NT2/D1 (cell line): Measurements from ENCODE around the gene SV2C.

Experiments used
- DNase-seq: peaks from one replicate; pipeline ENCODE4 v3.0.0-alpha.2; 2011; ENCODE audit warnings: low read depth, low spot score
- H3K27me3 ChIP-seq: 2 replicates; pipeline ENCODE4 v1.6.0; 2011; ENCODE audit warnings: mild to moderate bottlenecking; ENCODE audit not compliant: insufficient read length, insufficient read depth
- H3K36me3 ChIP-seq: 2 replicates; pipeline ENCODE4 v1.6.1; 2011; ENCODE audit warnings: mild to moderate bottlenecking, low read length, mixed read lengths; ENCODE audit not compliant: insufficient read depth, insufficient read length
- H3K4me1 ChIP-seq: 2 replicates; pipeline ENCODE4 v1.5.1; 2011; ENCODE audit not compliant: insufficient read depth, insufficient read length
- H3K4me3 ChIP-seq: 2 replicates; pipeline ENCODE4 v1.5.1; 2011; ENCODE audit warnings: low read depth; ENCODE audit not compliant: insufficient read length
- H3K9ac ChIP-seq: 2 replicates; pipeline ENCODE4 v1.6.0; 2011; ENCODE audit warnings: low read depth; ENCODE audit not compliant: insufficient read length
- H3K9me3 ChIP-seq: 2 replicates; pipeline ENCODE4 v1.5.1; 2011; ENCODE audit warnings: mild to moderate bottlenecking, low read length; ENCODE audit not compliant: insufficient read depth
- SUZ12 ChIP-seq: IDR thresholded peaks from 2 replicates; pipeline ENCODE4 v1.6.1; 2011; ENCODE audit not compliant: insufficient read length, insufficient read depth; ENCODE audit errors: extremely low read depth
- YY1 ChIP-seq: IDR thresholded peaks from 2 replicates; pipeline ENCODE4 v1.6.1; 2011; ENCODE audit not compliant: insufficient read length, insufficient read depth
- ZNF274 ChIP-seq: IDR thresholded peaks from 2 replicates; pipeline ENCODE4 v1.6.1; 2011; ENCODE audit warnings: mild to moderate bottlenecking, low read depth, low read length

The SV2C gene

DNA sequence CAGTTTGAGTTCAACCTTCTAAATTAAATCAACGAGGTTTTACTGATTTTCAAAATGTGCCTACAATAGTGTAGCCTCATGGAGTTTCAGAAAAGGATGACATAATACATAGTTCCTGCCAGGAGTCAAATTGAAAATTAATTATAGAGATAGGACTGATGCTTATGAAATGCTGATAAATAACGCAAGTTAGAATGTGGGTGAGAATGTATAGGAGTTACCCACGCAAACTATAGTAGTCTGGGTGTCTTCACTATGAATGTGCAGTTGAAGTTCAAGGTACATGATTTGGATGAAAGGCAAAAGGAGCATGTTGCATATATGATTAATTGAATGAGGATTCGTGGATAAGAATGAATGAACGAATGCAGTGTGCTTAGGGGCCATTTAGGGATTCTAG lies 95.7 kb downstream of the SV2C start:
- H3K4me3 ChIP-seq = no peak overlapping the region
- no peak overlapping the region for H3K9ac ChIP-seq
- H3K4me1 ChIP-seq = no peaks in the 10 kb centered on the region
- H3K9me3 ChIP-seq = no peaks in the 10 kb centered on the region
- H3K36me3 ChIP-seq = no peaks in the 10 kb centered on the region
- H3K27me3 ChIP-seq = no peaks in the 10 kb centered on the region
- TF ChIP-seq ZNF274 (no peak), YY1 (no peak), SUZ12 (no peak)
- DNase-seq = no peak

DNA sequence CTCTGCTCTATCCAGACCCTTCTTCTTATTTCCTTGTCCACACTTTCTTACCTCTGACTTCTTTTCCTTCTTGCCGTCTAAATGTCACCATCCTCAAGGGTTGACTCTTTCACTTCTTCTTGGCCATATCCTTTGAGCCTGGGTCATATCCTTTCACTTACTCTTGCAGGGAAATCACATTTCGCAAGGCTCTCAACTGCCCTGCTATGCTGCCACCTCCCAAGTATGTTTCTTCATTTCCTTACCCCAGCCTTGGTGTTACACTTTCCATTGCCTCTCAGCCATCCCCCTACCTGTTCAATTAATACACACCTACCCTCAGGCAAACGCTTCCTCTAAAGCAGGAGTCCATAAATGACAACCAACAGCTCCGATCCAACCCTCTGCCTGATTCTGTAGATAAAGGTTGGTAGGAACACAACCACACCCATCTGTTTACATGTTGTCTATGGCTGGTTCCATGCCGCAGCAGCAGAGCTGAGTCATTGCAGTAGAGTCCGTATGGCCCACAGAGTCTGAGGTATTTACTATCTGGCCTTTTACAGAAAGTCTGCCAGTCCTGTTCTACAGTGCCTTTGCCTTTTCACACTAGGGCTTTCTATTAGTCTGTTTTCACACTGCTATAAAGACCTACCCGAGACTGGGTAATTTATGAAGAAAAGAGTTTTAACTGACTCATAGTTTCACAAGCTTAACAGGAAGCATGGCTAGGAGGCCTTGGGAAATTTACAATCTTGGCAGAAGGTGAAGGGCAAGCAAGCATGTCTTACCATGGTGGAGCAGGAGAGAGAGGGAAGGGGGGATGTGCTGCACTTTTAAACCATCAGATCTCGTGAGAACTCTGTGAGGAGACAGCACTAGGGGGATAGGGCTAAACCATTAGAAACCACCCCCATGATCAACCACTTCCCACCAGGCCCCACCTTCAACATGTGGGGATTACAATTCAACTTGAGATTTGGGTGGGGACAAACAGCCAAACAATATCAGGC lies 97.9 kb downstream of the SV2C start:
- H3K4me1 ChIP-seq = no peaks in the 10 kb centered on the region

DNA sequence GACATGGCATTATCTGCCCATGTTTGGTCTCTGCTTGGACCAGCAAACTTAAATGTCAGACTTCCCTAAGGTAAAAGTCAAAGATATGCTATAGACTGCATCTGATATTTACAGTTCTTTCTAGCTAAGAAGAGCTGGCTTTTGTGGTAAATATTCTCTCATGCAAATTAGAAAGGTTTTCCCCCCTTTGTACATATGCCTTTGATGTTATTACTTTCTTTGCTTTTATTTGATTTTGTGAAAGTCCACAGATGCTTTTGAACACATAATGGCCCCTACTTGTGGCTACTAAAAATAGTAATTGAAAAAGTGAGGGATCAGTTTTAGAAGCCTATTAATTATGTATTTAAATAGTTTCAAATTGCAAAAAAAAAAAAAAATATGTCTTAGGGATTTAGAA lies 104.2 kb downstream of the SV2C start:
- Histone ChIP-seq H3K36me3 (no peaks in the 10 kb centered on the region), H3K27me3 (no peaks in the 10 kb centered on the region), H3K4me3 (no peak overlapping the region), H3K9ac (no peak overlapping the region), H3K4me1 (no peaks in the 10 kb centered on the region), H3K9me3 (peaks cover 10% of the 10 kb centered on the region; the same call in 1 of the 2 replicates)
- no peak for DNase-seq
- TF ChIP-seq SUZ12 (no peak), ZNF274 (no peak), YY1 (no peak)

More for the DNA sequence above, 97.9 kb downstream of the SV2C start:
- no peaks in the 10 kb centered on the region for H3K27me3 ChIP-seq
- peaks cover 10% of the 10 kb centered on the region; the same call in 1 of the 2 replicates for H3K9me3 ChIP-seq
- DNase-seq = no peak
- no peak overlapping the region for H3K9ac ChIP-seq
- TF ChIP-seq ZNF274 = no peak
- TF ChIP-seq SUZ12 = no peak
- no peak for TF ChIP-seq YY1
- H3K4me3 ChIP-seq = no peak overlapping the region
- no peaks in the 10 kb centered on the region for H3K36me3 ChIP-seq

DNA sequence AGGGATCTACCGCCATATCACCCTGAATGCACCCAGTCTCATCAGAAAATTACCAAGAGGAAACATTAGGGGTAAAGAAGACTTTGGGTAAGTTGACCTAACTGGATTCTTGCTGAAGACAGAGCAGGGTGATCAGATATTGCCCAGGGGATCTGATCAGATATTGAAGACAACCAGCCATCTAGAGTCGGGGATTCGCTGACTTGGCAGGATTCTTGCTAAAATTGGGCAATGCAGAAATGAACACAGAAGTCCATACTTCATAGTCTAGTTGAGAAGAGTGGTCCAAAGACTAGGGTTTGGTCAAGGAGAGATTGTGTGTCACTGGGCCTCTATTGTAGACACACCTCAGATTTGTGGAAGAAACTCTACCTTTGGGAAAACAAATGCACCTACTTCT lies 107.2 kb downstream of the SV2C start:
- Histone ChIP-seq H3K4me3 (no peak overlapping the region), H3K36me3 (no peaks in the 10 kb centered on the region)

DNA sequence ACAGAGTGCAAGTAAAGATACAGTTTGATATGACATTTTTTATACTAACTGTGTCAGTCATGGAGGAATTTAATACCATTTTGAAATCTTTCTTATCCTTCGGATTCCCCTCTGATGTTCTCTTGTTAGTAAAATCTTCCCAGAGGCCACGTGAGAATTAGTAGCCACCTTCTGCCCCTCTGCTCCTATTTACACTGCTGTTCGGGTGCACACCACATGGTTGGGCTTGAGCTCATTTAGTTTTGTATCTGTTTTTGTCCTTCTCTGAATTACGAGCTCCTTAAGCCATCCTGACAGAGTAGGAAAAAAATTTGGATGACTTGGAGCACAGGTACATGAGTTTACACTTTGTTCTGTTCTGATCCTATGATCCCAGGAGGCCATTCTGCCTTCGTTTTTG lies 109.7 kb downstream of the SV2C start:
- Histone ChIP-seq H3K9ac (no peak overlapping the region), H3K36me3 (no peaks in the 10 kb centered on the region), H3K9me3 (no peaks in the 10 kb centered on the region), H3K27me3 (no peaks in the 10 kb centered on the region), H3K4me1 (no peaks in the 10 kb centered on the region), H3K4me3 (no peak overlapping the region)
- TF ChIP-seq YY1 (no peak), SUZ12 (no peak), ZNF274 (no peak)
- no peak for DNase-seq

More for the DNA sequence above, 107.2 kb downstream of the SV2C start:
- Histone ChIP-seq H3K4me1 (no peaks in the 10 kb centered on the region), H3K9ac (no peak overlapping the region), H3K27me3 (no peaks in the 10 kb centered on the region), H3K9me3 (peaks cover 6% of the 10 kb centered on the region; the same call in 1 of the 2 replicates)
- no peak for TF ChIP-seq SUZ12
- TF ChIP-seq ZNF274 = no peak
- no peak for TF ChIP-seq YY1
- no peak for DNase-seq

DNA sequence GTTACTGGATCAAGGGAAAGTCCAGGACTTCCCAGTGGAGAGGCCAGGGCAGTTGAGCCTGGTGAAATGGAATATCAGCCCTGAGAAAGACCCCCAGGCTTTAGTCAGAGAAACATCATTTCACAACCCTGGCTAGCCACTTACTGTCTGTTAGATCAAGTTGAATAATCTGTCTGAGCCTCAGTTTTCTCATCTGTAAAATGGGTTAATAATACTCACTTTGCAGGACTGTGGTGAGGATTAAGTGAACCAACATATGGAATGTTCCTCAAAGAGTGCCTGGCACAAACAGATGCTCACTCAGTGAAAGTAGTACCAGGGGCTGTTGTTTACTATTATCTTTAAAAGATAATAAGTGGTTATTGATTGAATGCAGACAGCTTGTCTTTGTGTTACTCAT lies 110.5 kb downstream of the SV2C start:
- Histone ChIP-seq H3K27me3 (no peaks in the 10 kb centered on the region), H3K4me3 (no peak overlapping the region), H3K9me3 (no peaks in the 10 kb centered on the region), H3K4me1 (no peaks in the 10 kb centered on the region), H3K9ac (no peak overlapping the region), H3K36me3 (no peaks in the 10 kb centered on the region)
- no peak for TF ChIP-seq ZNF274
- TF ChIP-seq SUZ12 = no peak
- TF ChIP-seq YY1 = no peak
- no peak for DNase-seq

DNA sequence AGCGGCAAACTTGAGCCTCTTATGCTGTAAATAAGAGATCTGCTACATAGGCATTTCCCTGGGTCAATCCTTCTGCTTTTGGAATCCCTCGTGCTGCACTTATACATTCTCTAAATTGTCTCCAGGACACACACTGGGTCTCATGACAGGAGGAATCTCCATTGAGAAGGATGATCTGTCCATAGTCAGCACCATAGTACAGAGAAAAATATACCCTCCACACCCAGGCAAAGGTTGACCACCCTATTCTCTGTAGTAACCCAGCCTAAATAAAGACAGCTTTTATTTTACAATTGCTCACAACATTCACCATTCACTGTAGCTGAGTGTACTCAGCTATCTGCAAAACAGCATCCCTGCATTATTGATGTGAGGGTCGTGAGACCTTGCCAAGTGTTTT lies 111.2 kb downstream of the SV2C start:
- Histone ChIP-seq H3K4me1 (no peaks in the 10 kb centered on the region), H3K9ac (no peak overlapping the region), H3K27me3 (no peaks in the 10 kb centered on the region), H3K9me3 (no peaks in the 10 kb centered on the region), H3K4me3 (no peak overlapping the region), H3K36me3 (no peaks in the 10 kb centered on the region)
- TF ChIP-seq ZNF274 = no peak
- TF ChIP-seq YY1 = no peak
- no peak for TF ChIP-seq SUZ12
- DNase-seq = no peak
